Memory B cell (primary cell): Measurements from ENCODE around the gene CCDC175.

Source experiments
- ATAC-seq: fragments of 150-1000 bp; cut with Tn5 transposase; 2 replicates; pipeline ENCODE4 v1.10.0; 2021; ENCODE audit warnings: low read depth, mild to moderate bottlenecking, moderate library complexity
- DNase-seq, 2 donors: peaks; one replicate each; pipeline ENCODE4 v3.0.0; 2022; ENCODE audit warnings: low spot score in 2 of 2
- H3K27ac Mint-ChIP-seq: one replicate; pipeline ENCODE4 v1.8.0; 2022; ENCODE audit warnings: mild to moderate bottlenecking, moderate library complexity, mixed read lengths
- H3K27me3 Mint-ChIP-seq: one replicate; pipeline ENCODE4 v1.8.0; 2022; ENCODE audit warnings: mixed read lengths
- H3K36me3 Mint-ChIP-seq: one replicate; pipeline ENCODE4 v1.8.0; 2022; ENCODE audit warnings: mild to moderate bottlenecking, mixed read lengths
- H3K4me1 Mint-ChIP-seq: one replicate; pipeline ENCODE4 v1.8.0; 2022; ENCODE audit warnings: mixed read lengths
- H3K4me3 Mint-ChIP-seq: one replicate; pipeline ENCODE4 v1.8.0; 2022; ENCODE audit warnings: mild to moderate bottlenecking, moderate library complexity, mixed read lengths
- H3K9me3 Mint-ChIP-seq: one replicate; pipeline ENCODE4 v1.8.0; 2022; ENCODE audit warnings: mixed read lengths

The CCDC175 gene

GRCh38 chr14:59570122-59570521, 6.5 kb downstream of the CCDC175 start:
- Mint-ChIP-seq H3K9me3 (no peaks in the 10 kb centered on the region), H3K27me3 (peaks cover 5% of the 10 kb centered on the region), H3K27ac (no peak overlapping the region), H3K36me3 (no peaks in the 10 kb centered on the region), H3K4me1 (no peaks in the 10 kb centered on the region), H3K4me3 (no peak overlapping the region)
- ATAC-seq: no peak
- no peak for DNase-seq

GRCh38 chr14:59566725-59567124, 9.9 kb downstream of the CCDC175 start:
- H3K4me1 Mint-ChIP-seq: no peaks in the 10 kb centered on the region
- H3K27ac Mint-ChIP-seq: no peak overlapping the region
- no peaks in the 10 kb centered on the region for H3K9me3 Mint-ChIP-seq
- ATAC-seq (no peak), DNase-seq (no peak)
- no peak overlapping the region for H3K4me3 Mint-ChIP-seq
- H3K27me3 Mint-ChIP-seq: peaks cover 5% of the 10 kb centered on the region
- no peaks in the 10 kb centered on the region for H3K36me3 Mint-ChIP-seq

DNA sequence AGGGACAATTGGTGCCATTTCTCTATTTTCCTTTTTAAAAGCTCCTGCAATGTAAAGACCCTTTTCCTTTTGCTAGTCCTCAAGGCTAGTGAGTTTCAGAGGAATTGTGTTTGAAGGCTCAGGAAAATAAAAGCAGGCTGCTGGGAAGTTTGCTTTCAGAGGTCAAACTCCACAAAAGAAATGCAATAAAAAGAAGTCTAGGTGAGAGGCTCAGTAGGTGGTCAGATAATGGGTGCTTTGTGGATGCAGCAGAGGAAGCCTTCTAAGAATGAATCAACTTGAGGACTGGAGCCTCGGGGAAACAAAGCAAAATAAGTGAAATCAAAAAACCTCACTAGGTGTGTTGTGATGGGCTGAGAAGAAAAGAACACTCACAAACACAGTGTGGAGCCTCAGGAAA, 10.3 kb downstream of the CCDC175 start:
- no peaks in the 10 kb centered on the region for H3K9me3 Mint-ChIP-seq
- H3K4me1 Mint-ChIP-seq: no peaks in the 10 kb centered on the region
- no peak for ATAC-seq
- H3K27me3 Mint-ChIP-seq: peaks cover 5% of the 10 kb centered on the region
- no peak overlapping the region for H3K4me3 Mint-ChIP-seq
- H3K27ac Mint-ChIP-seq: no peak overlapping the region
- DNase-seq: no peak
- H3K36me3 Mint-ChIP-seq: no peaks in the 10 kb centered on the region

DNA sequence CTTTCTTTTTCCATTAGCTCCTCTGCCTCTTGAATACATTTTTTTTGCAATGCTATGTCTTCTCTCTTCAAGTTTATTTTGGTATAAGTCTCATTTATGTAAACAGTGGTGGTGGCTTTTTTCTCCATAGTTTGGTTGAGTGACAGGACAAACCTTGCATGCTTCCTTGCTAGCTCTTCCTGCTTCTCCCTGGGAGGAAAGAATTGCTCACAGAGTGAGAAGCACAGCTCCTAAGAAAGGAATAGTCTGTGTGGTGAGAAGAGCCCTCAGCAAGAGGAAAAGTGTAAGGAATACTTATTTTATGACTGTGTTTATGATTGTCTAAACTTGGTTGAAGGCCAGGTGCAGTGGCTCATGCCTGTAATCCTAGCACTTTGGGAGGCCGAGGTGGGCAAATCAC, 11.5 kb downstream of the CCDC175 start:
- H3K27ac Mint-ChIP-seq: no peak overlapping the region
- no peak overlapping the region for H3K4me3 Mint-ChIP-seq
- ATAC-seq: no peak
- peaks cover 5% of the 10 kb centered on the region for H3K27me3 Mint-ChIP-seq
- no peaks in the 10 kb centered on the region for H3K9me3 Mint-ChIP-seq
- no peaks in the 10 kb centered on the region for H3K36me3 Mint-ChIP-seq
- H3K4me1 Mint-ChIP-seq: no peaks in the 10 kb centered on the region
- no peak for DNase-seq

GRCh38 chr14:59564366-59564765, 12.2 kb downstream of the CCDC175 start:
- no peak overlapping the region for H3K27ac Mint-ChIP-seq
- H3K9me3 Mint-ChIP-seq: no peaks in the 10 kb centered on the region
- no peak overlapping the region for H3K4me3 Mint-ChIP-seq
- H3K27me3 Mint-ChIP-seq: peaks cover 5% of the 10 kb centered on the region
- no peaks in the 10 kb centered on the region for H3K4me1 Mint-ChIP-seq
- no peak for DNase-seq
- ATAC-seq: no peak
- H3K36me3 Mint-ChIP-seq: no peaks in the 10 kb centered on the region

DNA sequence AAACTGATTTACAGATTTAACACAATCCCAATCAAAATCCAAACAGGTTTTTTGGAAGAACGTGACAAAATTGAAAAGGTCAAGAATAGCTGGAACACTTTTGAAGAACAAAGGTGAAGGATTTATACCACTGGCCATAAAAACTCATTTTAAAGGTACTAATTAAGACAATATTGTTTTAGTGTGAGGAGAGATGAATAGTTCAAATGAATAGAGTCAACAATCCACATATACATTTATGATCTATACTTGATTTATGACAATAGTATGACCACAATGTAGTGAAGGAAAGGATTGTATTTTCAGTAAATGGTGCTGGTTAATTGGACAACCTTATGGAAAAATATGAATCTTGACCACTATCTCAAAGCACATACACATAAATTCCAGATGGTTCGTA, 29.3 kb downstream of the CCDC175 start:
- Mint-ChIP-seq H3K4me1 (no peaks in the 10 kb centered on the region), H3K27ac (no peak overlapping the region), H3K36me3 (no peaks in the 10 kb centered on the region), H3K4me3 (no peak overlapping the region), H3K27me3 (peaks cover 10% of the 10 kb centered on the region), H3K9me3 (no peaks in the 10 kb centered on the region)
- no peak for DNase-seq
- ATAC-seq: no peak

DNA sequence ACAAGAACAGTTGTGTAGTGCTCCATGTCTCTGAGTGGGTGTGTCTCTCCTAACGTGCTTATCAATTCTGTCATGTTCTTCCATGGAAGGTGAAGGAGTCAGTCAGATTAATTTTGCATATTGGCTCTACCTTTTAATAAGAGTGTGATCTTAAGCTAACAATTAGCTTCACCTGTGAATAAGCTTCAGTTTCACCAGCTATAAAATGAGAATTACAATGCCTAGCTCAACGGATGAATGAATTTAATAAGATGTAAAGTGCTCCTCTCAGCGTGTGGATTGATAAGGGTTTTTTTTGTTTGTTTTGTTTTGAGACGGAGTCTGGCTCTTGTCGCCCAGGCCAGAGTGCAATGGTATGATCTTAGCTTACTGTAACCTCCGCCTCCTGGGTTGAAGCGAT, 32.7 kb downstream of the CCDC175 start:
- DNase-seq (no peak), ATAC-seq (no peak)
- H3K9me3 Mint-ChIP-seq: no peaks in the 10 kb centered on the region
- H3K36me3 Mint-ChIP-seq: no peaks in the 10 kb centered on the region
- peaks cover under 1% of the 10 kb centered on the region for H3K4me1 Mint-ChIP-seq
- H3K4me3 Mint-ChIP-seq: no peak overlapping the region
- H3K27me3 Mint-ChIP-seq: peaks cover 7% of the 10 kb centered on the region
- no peak overlapping the region for H3K27ac Mint-ChIP-seq

DNA sequence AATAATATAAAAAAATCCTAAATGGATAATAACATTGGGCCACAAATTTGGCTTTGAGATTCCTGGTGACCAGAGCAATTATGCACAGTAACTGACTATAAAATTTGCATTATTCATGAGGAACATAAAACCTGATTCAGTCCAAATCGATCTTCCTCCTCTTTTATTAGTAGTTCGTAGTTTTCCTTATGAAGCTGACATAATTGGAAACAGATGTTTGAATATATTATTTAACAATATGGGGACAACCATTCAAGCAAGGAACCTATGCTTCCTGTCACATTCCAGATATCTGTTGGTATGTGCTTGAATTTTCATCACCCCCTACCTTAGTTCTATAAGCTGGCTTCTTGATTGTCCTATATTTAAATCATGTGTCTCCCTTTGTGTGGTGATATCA, 34.9 kb downstream of the CCDC175 start:
- Mint-ChIP-seq H3K27ac (no peak overlapping the region), H3K4me1 (peaks cover 4% of the 10 kb centered on the region), H3K9me3 (no peaks in the 10 kb centered on the region), H3K36me3 (no peaks in the 10 kb centered on the region), H3K27me3 (peaks cover 2% of the 10 kb centered on the region), H3K4me3 (no peak overlapping the region)
- ATAC-seq (no peak), DNase-seq (no peak)

DNA sequence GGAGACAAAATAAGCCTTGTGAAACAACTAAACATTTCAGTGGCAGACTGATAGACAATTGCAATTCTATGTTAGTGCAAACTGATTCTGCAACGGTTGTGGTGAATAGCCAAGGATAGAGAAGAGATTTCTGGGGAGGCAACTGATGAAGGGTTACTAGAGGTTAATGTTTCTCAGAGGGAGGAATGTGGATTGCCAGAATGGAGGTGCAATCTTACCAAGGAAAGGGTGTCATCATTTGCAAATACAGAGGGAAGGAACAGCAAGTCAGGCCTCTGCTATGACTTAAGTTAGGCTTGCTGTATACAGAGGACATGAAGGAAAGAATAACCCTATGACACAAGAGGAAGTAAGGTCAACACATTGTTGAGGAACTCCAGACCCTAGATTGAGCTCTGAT, 35.8 kb downstream of the CCDC175 start:
- Mint-ChIP-seq H3K4me3 (no peak overlapping the region), H3K9me3 (no peaks in the 10 kb centered on the region), H3K27me3 (peaks cover 8% of the 10 kb centered on the region), H3K27ac (no peak overlapping the region), H3K36me3 (no peaks in the 10 kb centered on the region), H3K4me1 (peaks cover 4% of the 10 kb centered on the region)
- DNase-seq (no peak), ATAC-seq (no peak)

GRCh38 chr14:59538936-59539335, 37.7 kb downstream of the CCDC175 start:
- H3K4me3 Mint-ChIP-seq: no peak overlapping the region
- no peak for ATAC-seq
- H3K4me1 Mint-ChIP-seq: peaks cover 4% of the 10 kb centered on the region
- H3K36me3 Mint-ChIP-seq: no peaks in the 10 kb centered on the region
- DNase-seq: no peak
- peaks cover 7% of the 10 kb centered on the region for H3K27me3 Mint-ChIP-seq
- no peak overlapping the region for H3K27ac Mint-ChIP-seq
- H3K9me3 Mint-ChIP-seq: no peaks in the 10 kb centered on the region

DNA sequence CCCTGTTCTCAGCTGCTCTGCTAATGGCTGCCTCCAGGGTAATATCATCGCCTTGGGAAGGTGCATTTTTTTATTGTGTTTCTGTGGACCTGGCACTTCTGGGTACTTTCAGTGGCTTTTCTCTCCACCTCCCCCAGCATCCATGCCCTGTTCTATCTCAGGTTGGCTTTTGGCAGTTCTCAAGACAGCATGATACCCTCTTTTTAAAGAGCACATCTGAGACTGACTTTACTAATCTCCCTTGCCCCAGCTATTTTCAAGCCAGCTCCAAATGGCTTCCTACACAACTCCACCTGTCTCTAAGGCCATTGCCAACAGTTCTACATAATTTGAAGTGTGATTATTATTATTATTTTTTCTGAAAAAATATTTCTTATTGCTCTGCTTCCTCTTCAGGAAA, 39.1 kb downstream of the CCDC175 start:
- H3K36me3 Mint-ChIP-seq: no peaks in the 10 kb centered on the region
- H3K4me1 Mint-ChIP-seq: peaks cover 4% of the 10 kb centered on the region
- peaks cover 5% of the 10 kb centered on the region for H3K27me3 Mint-ChIP-seq
- no peak overlapping the region for H3K27ac Mint-ChIP-seq
- H3K9me3 Mint-ChIP-seq: no peaks in the 10 kb centered on the region
- no peak overlapping the region for H3K4me3 Mint-ChIP-seq
- ATAC-seq (no peak), DNase-seq (no peak)

- no peak overlapping the region for H3K27ac Mint-ChIP-seq
- H3K4me3 Mint-ChIP-seq: no peak overlapping the region
- ATAC-seq: no peak
- no peaks in the 10 kb centered on the region for H3K9me3 Mint-ChIP-seq
- H3K27me3 Mint-ChIP-seq: peaks cover 8% of the 10 kb centered on the region
- DNase-seq: no peak
- peaks cover 4% of the 10 kb centered on the region for H3K4me1 Mint-ChIP-seq
- peaks cover 2% of the 10 kb centered on the region for H3K36me3 Mint-ChIP-seq
Measured at GRCh38 chr14:59534361-59534987, 42.1 kb downstream of the CCDC175 start.

- no peak for DNase-seq
- no peaks in the 10 kb centered on the region for H3K4me1 Mint-ChIP-seq
- H3K36me3 Mint-ChIP-seq: peaks cover 2% of the 10 kb centered on the region
- H3K4me3 Mint-ChIP-seq: no peak overlapping the region
- ATAC-seq: no peak
- H3K9me3 Mint-ChIP-seq: peaks cover 4% of the 10 kb centered on the region
- H3K27ac Mint-ChIP-seq: no peak overlapping the region
- H3K27me3 Mint-ChIP-seq: peaks cover 8% of the 10 kb centered on the region
Measured at GRCh38 chr14:59532419-59532818, 44.2 kb downstream of the CCDC175 start.

GRCh38 chr14:59530349-59530748, 46.3 kb downstream of the CCDC175 start:
- Mint-ChIP-seq H3K36me3 (peaks cover 2% of the 10 kb centered on the region), H3K27ac (no peak overlapping the region), H3K9me3 (peaks cover 4% of the 10 kb centered on the region), H3K27me3 (peaks cover 3% of the 10 kb centered on the region), H3K4me1 (no peaks in the 10 kb centered on the region), H3K4me3 (no peak overlapping the region)
- DNase-seq (no peak), ATAC-seq (no peak)

GRCh38 chr14:59529189-59529588, 47.4 kb downstream of the CCDC175 start:
- Mint-ChIP-seq H3K4me1 (no peaks in the 10 kb centered on the region), H3K9me3 (peaks cover 4% of the 10 kb centered on the region), H3K36me3 (peaks cover 2% of the 10 kb centered on the region), H3K4me3 (no peak overlapping the region), H3K27me3 (peaks cover 3% of the 10 kb centered on the region), H3K27ac (no peak overlapping the region)
- DNase-seq (no peak), ATAC-seq (no peak)
